Sigmoid colon (tissue), 7 donors: ENCODE measurements around the gene TXNL4B. TPM values are rescaled to one million over a fixed set of nuclear protein-coding genes. Genes with fewer than 3 reads are reported as not detected.
"Not testable (repeated sequence)": the region's sequence is repeated elsewhere in the genome, so short reads cannot be mapped to it uniquely, and the experiment has no call there.

Experiments
- DNase-seq: peaks from one replicate; pipeline ENCODE4 v3.0.0-alpha.2; 2019
- H3K27ac ChIP-seq, 4 donors: fragments of 200-600 bp; sonication (generic); one replicate each; pipeline ENCODE4 v1.5.1; 2016 to 2019; ENCODE audit warnings: mild to moderate bottlenecking in 1 of 4
- H3K27me3 ChIP-seq, 3 donors: fragments of 200-600 bp; sonication (generic); one replicate each; pipeline ENCODE4 v1.5.1; 2019; ENCODE audit warnings: mild to moderate bottlenecking in 1 of 3
- H3K36me3 ChIP-seq, 4 donors: fragments of 200-600 bp; sonication (generic); one replicate each; pipeline ENCODE4 v1.5.1; 2016 to 2019
- H3K4me1 ChIP-seq, 4 donors: fragments of 200-600 bp; sonication (generic); one replicate each; pipeline ENCODE4 v1.5.1; 2017 to 2019
- H3K4me3 ChIP-seq, 4 donors: fragments of 200-600 bp; sonication (generic); one replicate each; pipeline ENCODE4 v1.5.1; 2017 to 2019; ENCODE audit warnings: mild to moderate bottlenecking in 2 of 4, moderate library complexity in 1 of 4
- H3K9me3 ChIP-seq, 4 donors: fragments of 200-600 bp in 3 of 4; sonication (generic) in 3 of 4; one replicate each; pipeline versions ENCODE4 v1.5.1 to v1.6.1; 2013 to 2019
- CTCF ChIP-seq, 4 experiments: fragments of 450-650 bp in 3 of 4; fragments of 200-600 bp in 1 of 4; IDR thresholded peaks; one replicate each; pipeline ENCODE4 v1.5.1; 2016 to 2019; ENCODE audit warnings: antibody characterized with exemption in 4 of 4, mild to moderate bottlenecking in 3 of 4, moderate library complexity in 2 of 4
- EP300 ChIP-seq, 4 donors: sonication (generic); formaldehyde crosslinking; IDR thresholded peaks; one replicate each; pipeline ENCODE4 v1.6.1; 2017; ENCODE audit warnings: antibody characterized with exemption in 4 of 4
- POLR2A ChIP-seq, 2 donors: fragments of 450-650 bp; IDR thresholded peaks; one replicate each; pipeline ENCODE4 v1.6.1; 2016; ENCODE audit warnings: antibody characterized with exemption in 2 of 2, mild to moderate bottlenecking in 2 of 2, moderate library complexity in 2 of 2
- POLR2AphosphoS5 ChIP-seq, 4 donors: sonication (generic); formaldehyde crosslinking; IDR thresholded peaks; one replicate each; pipeline ENCODE4 v1.6.1; 2017; ENCODE audit warnings: antibody characterized with exemption in 4 of 4
- WGBS, 2 donors: extraction: QIAGEN DNeasy Blood & Tissue Kit; methylation state at CpG; one replicate each; pipeline ENCODE4 v1.1.7; 2013; 5-methylcytosine and 5-hydroxymethylcytosine counted together
- intact Hi-C: fragments of 100-400 bp; cut with DNase I; formaldehyde crosslinking; loops from one replicate; pipeline ENCODE4 v1.15.1; 2023
- polyA plus RNA-seq, 3 donors: library from polyadenylated mRNA; stranded (reverse); fragments of 200-250 nt; gene quantifications; one replicate each; pipeline ENCODE4 v1.2.3, GENCODE V29; 2013
- total RNA-seq, 4 donors: library from RNA; depleted of rRNA; stranded (reverse); fragments of >200 nt; gene quantifications; one replicate each; pipeline ENCODE4 v1.1.0, GENCODE V29; 2016
- donor health status: healthy with polysubstance abuse.
- donor health status: Bipolar disorder and iron deficiency.
- donor health status: healthy.

The TXNL4B gene
- total and polyA plus RNA-seq, 7 donors: 6.0 to 11.8 (median 8.2) TPM

- intact Hi-C loops: no loop called here
- Histone ChIP-seq H3K27ac (no peak overlapping the region), H3K4me1 (no peaks in the 10 kb centered on the region), H3K9me3 (no peaks in the 10 kb centered on the region), H3K4me3 (no peak overlapping the region), H3K27me3 (no peaks in the 10 kb centered on the region), H3K36me3 (peaks cover 0 to 2% (median 0%) of the 10 kb centered on the region in 4 donors)
- no peak for TF ChIP-seq POLR2AphosphoS5 (IDR thresholded peaks at IDR 0.05)
- no peak for TF ChIP-seq CTCF (IDR thresholded peaks at IDR 0.05)
- no peak for TF ChIP-seq POLR2A (IDR thresholded peaks at IDR 0.05)
- TF ChIP-seq EP300 (IDR thresholded peaks at IDR 0.05): no peak
- DNase-seq: no peak
- WGBS, 2 donors: 95 to 98% methylated on average over 1 of the region's 1 CpG
Observed at GRCh38 chr16:72061564-72061963, 31.9 kb downstream of the TXNL4B start.

DNA sequence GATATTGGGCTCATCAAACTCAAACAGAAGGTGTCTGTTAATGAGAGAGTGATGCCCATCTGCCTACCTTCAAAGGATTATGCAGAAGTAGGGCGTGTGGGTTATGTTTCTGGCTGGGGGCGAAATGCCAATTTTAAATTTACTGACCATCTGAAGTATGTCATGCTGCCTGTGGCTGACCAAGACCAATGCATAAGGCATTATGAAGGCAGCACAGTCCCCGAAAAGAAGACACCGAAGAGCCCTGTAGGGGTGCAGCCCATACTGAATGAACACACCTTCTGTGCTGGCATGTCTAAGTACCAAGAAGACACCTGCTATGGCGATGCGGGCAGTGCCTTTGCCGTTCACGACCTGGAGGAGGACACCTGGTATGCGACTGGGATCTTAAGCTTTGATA is 33.0 kb downstream of the TXNL4B start:
- Histone ChIP-seq H3K9me3 (no peaks in the 10 kb centered on the region), H3K4me3 (no peak overlapping the region), H3K4me1 (no peaks in the 10 kb centered on the region), H3K27ac (no peak overlapping the region), H3K36me3 (peaks cover 0 to 2% (median 0%) of the 10 kb centered on the region in 4 donors), H3K27me3 (no peaks in the 10 kb centered on the region)
- TF ChIP-seq CTCF (IDR thresholded peaks at IDR 0.05): no peak
- no peak for TF ChIP-seq POLR2AphosphoS5 (IDR thresholded peaks at IDR 0.05)
- no peak for TF ChIP-seq EP300 (IDR thresholded peaks at IDR 0.05)
- TF ChIP-seq POLR2A (IDR thresholded peaks at IDR 0.05): no peak
- intact Hi-C loops: no loop called here
- 95 to 96% methylated on average over 9 of the region's 9 CpGs for WGBS, 2 donors
- no peak for DNase-seq

DNA sequence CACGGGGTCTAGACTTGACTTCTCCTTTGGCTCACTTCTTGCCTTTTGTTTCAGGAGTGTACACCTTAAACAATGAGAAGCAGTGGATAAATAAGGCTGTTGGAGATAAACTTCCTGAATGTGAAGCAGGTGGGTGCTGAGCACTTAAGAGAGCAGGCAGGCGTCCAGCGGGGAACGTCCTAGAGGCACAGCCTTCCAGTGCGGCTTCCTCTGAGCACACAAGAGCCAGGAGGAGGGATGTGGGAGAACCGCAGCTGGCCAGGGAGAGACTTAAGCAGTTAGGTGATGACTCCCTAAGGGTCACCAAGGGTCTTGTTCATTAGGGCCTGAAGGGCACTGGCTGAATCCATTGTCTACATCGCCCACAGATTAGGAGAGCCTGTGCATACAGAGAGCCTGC is 34.4 kb downstream of the TXNL4B start:
- H3K9me3 ChIP-seq, H3K27ac ChIP-seq, H3K36me3 ChIP-seq, DNase-seq, H3K4me3 ChIP-seq, H3K27me3 ChIP-seq, intact Hi-C loops, H3K4me1 ChIP-seq: not testable (repeated sequence)
- 44 to 86% methylated on average over 7 of the region's 7 CpGs for WGBS, 2 donors

DNA sequence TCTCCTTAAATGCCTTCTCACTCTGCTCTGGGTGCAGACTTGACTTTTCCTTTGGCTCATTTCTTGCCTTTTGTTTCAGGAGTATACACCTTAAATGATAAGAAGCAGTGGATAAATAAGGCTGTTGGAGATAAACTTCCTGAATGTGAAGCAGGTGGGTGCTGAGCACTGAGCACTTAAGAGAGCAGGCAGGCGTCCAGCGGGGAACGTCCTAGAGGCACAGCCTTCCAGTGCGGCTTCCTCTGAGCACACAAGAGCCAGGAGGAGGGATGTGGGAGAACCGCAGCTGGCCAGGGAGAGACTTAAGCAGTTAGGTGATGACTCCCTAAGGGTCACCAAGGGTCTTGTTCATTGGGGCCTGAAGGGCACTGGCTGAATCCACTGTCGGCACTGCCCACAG is 36.1 kb downstream of the TXNL4B start:
- 32% methylated on average over 2 of the region's 6 CpGs; no CpG with 5 or more reads in 1 of the 2 donors for WGBS, 2 donors
- H3K4me3 ChIP-seq, DNase-seq, H3K9me3 ChIP-seq, intact Hi-C loops, H3K36me3 ChIP-seq, H3K27ac ChIP-seq, H3K4me1 ChIP-seq, H3K27me3 ChIP-seq: not testable (repeated sequence)

- intact Hi-C loops: no loop called here
- Histone ChIP-seq H3K9me3 (no peaks in the 10 kb centered on the region), H3K27ac (no peak overlapping the region), H3K36me3 (peaks cover 0 to 2% (median 0%) of the 10 kb centered on the region in 4 donors), H3K27me3 (no peaks in the 10 kb centered on the region), H3K4me3 (no peak overlapping the region), H3K4me1 (no peaks in the 10 kb centered on the region)
- 87 to 91% methylated on average over 4 of the region's 4 CpGs for WGBS, 2 donors
- no peak for TF ChIP-seq POLR2AphosphoS5 (IDR thresholded peaks at IDR 0.05)
- no peak for DNase-seq
Observed at GRCh38 chr16:72055911-72056310, 37.5 kb downstream of the TXNL4B start.

DNA sequence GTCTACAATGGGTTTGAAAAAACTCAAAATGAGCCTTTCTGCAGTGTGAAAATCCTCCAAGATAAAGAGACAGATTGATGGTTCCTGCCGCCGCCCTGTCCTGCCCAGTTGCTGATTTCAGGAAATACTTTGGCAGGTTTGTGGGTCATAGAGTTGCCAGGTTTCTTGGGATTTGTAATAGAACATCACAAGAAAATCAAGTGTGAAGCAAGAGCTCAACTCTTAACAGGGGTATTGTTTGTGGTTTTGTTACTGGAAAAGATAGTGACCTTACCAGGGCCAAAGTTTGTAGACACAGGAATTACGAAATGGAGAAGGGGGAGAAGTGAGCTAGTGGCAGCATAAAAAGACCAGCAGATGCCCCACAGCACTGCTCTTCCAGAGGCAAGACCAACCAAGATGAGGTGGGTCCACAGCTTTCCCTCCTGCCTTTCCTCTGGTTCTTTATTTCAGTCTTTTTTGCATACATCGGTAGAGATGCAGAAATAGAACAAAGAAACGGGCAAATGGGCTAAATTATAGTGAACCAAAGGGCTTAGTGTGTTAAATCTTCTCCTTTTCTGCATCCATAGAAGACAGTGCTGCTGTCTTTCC is 39.1 kb downstream of the TXNL4B start, which contains the start of gene HP:
Gene HP, plus strand, starts transcription at position 252 of the 594 bp plus-strand sequence. Its CDS starts 148 bp downstream, at position 400.
- 82 to 83% methylated on average over 5 of the region's 5 CpGs for WGBS, 2 donors
- H3K36me3 ChIP-seq, DNase-seq, H3K9me3 ChIP-seq, H3K4me3 ChIP-seq, H3K4me1 ChIP-seq, H3K27me3 ChIP-seq, intact Hi-C loops, H3K27ac ChIP-seq: not testable (repeated sequence)

- 71 to 84% methylated on average over 2 of the region's 2 CpGs for WGBS, 2 donors
- Histone ChIP-seq H3K4me3 (no peak overlapping the region), H3K27ac (no peak overlapping the region), H3K27me3 (no peaks in the 10 kb centered on the region), H3K36me3 (no peaks in the 10 kb centered on the region), H3K4me1 (no peaks in the 10 kb centered on the region), H3K9me3 (no peaks in the 10 kb centered on the region)
- TF ChIP-seq CTCF (IDR thresholded peaks at IDR 0.05): no peak
- no peak for TF ChIP-seq POLR2AphosphoS5 (IDR thresholded peaks at IDR 0.05)
- no peak for TF ChIP-seq EP300 (IDR thresholded peaks at IDR 0.05)
- TF ChIP-seq POLR2A (IDR thresholded peaks at IDR 0.05): no peak
- no peak for DNase-seq
- intact Hi-C loops: no loop called here
Observed at GRCh38 chr16:72051818-72052217, 41.6 kb downstream of the TXNL4B start.
